A673 (cell line): ENCODE results near the gene CES5A. TPM values are rescaled to one million over a fixed set of nuclear protein-coding genes. Genes with fewer than 3 reads are reported as not detected.

Source experiments
- BruUV-seq: library from RNA; stranded (reverse); fragments of 400-500 nt; replicated peaks from 2 replicates; lab custom pipeline; 2021; lab: Mats Ljungman, UMichigan
- CTCF ChIA-PET: fragments of 300-600 bp; sonication (Branson Sonifier 250); formaldehyde crosslinking; loops from one replicate; lab custom pipeline; 2022; ENCODE audit warnings: antibody characterized with exemption; lab: Charles Lee
- POLR2A ChIA-PET: fragments of 300-600 bp; sonication (Branson Sonifier 250); formaldehyde crosslinking; loops from one replicate; lab custom pipeline; 2022; ENCODE audit warnings: antibody characterized with exemption; ENCODE audit not compliant: low non-redundant PET; lab: Charles Lee
- DNase-seq: peaks from one replicate; pipeline ENCODE4 v3.0.0-alpha.2; 2015; ENCODE audit warnings: low spot score
- H3K27ac ChIP-seq: fragments of 200-600 bp; sonication (generic); 2 replicates; pipeline ENCODE4 v1.5.1; 2016; ENCODE audit warnings: mixed run types, low read depth, mild to moderate bottlenecking, mixed read lengths, antibody characterized with exemption, low read length; ENCODE audit not compliant: poor library complexity, severe bottlenecking
- H3K27me3 ChIP-seq: fragments of 200-600 bp; sonication (generic); replicated peaks from 2 replicates; pipeline ENCODE4 v1.6.1; 2017; ENCODE audit warnings: mixed run types, low read depth, mild to moderate bottlenecking, mixed read lengths, antibody characterized with exemption, low read length; ENCODE audit not compliant: insufficient read depth, poor library complexity
- H3K36me3 ChIP-seq: fragments of 200-600 bp; sonication (generic); 2 replicates; pipeline ENCODE4 v1.6.1; 2016; ENCODE audit warnings: mixed run types, mild to moderate bottlenecking, mixed read lengths, antibody characterized with exemption, low read length; ENCODE audit not compliant: insufficient read depth, poor library complexity, severe bottlenecking
- H3K4me1 ChIP-seq: fragments of 200-600 bp; sonication (generic); 2 replicates; pipeline ENCODE4 v1.6.1; 2017; ENCODE audit warnings: mixed run types, mild to moderate bottlenecking, mixed read lengths, antibody characterized with exemption, low read length; ENCODE audit not compliant: insufficient read depth, poor library complexity, severe bottlenecking
- H3K4me3 ChIP-seq: fragments of 200-600 bp; sonication (generic); 2 replicates; pipeline ENCODE4 v1.5.1; 2016; ENCODE audit warnings: low read depth, mixed run types, mild to moderate bottlenecking, mixed read lengths, low read length; ENCODE audit not compliant: poor library complexity, severe bottlenecking
- H3K9me3 ChIP-seq: fragments of 200-600 bp; sonication (generic); 2 replicates; pipeline ENCODE4 v1.6.1; 2016; ENCODE audit warnings: mixed run types, low read depth, mild to moderate bottlenecking, mixed read lengths, antibody characterized with exemption, low read length; ENCODE audit not compliant: poor library complexity, severe bottlenecking
- EZH2 ChIP-seq: fragments of 200-600 bp; sonication (generic); IDR thresholded peaks from 2 replicates; pipeline ENCODE4 v1.6.1; 2017; ENCODE audit warnings: borderline replicate concordance, low read depth, mild to moderate bottlenecking, mixed read lengths, antibody characterized with exemption, low read length; ENCODE audit not compliant: poor library complexity, severe bottlenecking
- intact Hi-C: fragments of 100-400 bp; cut with micrococcal nuclease; formaldehyde crosslinking; loops from one replicate; pipeline ENCODE4 v1.10.0; 2022; ENCODE audit not compliant: unreplicated experiment
- total RNA-seq: library from RNA; stranded (reverse); gene quantifications from 2 replicates; pipeline ENCODE4 v1.2.3, GENCODE V29; 2021
- TF ChIP-seq, protein P1 (sequence below): fragments of 300-800, 200-600 bp; sonication (generic); conservative IDR thresholded peaks from 2 replicates; pipeline ENCODE4 v1.5.1; 2017; ENCODE audit warnings: low read depth, mild to moderate bottlenecking, antibody characterized with exemption, low read length, moderate library complexity, mixed read lengths

CES5A gene
- total RNA-seq, 1 experiment from 2014 or later, result not detected

DNA sequence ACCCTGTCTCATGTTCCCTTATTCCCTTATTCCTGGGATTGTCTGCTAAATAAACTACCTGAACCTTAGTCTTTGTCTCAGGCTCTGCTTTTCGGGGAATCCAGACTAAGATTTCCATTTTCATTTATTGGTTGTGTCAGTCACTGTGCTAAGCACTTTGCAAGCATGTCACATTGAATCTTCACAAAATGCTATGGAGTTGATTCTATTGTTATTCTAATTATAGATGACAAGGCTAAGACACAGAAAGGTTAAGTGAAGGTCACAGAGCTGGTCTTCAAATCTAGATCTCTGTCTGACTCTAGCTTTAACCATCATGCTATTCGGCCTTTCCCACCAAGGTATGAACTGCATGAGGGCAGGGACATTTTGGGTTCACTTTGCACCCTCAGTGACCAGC, 13.4 kb upstream of the CES5A start:
- TF ChIP-seq EZH2, result no peak
- TF ChIP-seq, protein P1, sequence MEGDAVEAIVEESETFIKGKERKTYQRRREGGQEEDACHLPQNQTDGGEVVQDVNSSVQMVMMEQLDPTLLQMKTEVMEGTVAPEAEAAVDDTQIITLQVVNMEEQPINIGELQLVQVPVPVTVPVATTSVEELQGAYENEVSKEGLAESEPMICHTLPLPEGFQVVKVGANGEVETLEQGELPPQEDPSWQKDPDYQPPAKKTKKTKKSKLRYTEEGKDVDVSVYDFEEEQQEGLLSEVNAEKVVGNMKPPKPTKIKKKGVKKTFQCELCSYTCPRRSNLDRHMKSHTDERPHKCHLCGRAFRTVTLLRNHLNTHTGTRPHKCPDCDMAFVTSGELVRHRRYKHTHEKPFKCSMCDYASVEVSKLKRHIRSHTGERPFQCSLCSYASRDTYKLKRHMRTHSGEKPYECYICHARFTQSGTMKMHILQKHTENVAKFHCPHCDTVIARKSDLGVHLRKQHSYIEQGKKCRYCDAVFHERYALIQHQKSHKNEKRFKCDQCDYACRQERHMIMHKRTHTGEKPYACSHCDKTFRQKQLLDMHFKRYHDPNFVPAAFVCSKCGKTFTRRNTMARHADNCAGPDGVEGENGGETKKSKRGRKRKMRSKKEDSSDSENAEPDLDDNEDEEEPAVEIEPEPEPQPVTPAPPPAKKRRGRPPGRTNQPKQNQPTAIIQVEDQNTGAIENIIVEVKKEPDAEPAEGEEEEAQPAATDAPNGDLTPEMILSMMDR, result no peak
- POLR2A ChIA-PET, result no interaction called here
- Histone ChIP-seq H3K36me3 (no peaks in the 10 kb centered on the region), H3K9me3 (no peaks in the 10 kb centered on the region), H3K27me3 (no peaks in the 10 kb centered on the region), H3K27ac (no peak overlapping the region), H3K4me3 (no peak overlapping the region), H3K4me1 (no peaks in the 10 kb centered on the region)
- intact Hi-C loops, result no loop called here
- CTCF ChIA-PET, result no interaction called here
- DNase-seq, result no peak
- BruUV-seq, result no TSS peak

DNA sequence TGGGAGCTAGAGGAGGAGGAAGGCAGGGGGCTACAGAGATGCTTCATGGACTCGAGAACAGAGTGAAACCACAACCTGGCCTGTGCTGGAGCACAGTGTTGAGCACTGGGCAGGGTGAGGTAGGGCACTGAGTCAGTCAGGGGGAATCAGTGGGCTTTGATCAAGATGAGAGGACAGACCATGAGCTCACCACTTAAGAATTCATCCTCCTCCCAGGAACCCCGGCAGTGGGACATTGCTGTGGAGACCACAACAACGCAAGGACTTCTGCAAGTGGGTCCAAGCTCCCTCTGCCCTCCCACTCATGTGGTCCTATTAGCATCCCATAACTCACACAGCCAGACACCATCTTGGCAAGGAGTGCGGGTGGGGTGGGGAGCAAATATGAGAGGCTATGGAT, 1.7 kb upstream of the CES5A start:
- TF ChIP-seq EZH2, result no peak
- TF ChIP-seq, protein P1, result no peak
- ChIA-PET POLR2A (no interaction called here), CTCF (no interaction called here)
- no peaks in the 10 kb centered on the region for H3K9me3 ChIP-seq
- no peaks in the 10 kb centered on the region for H3K4me1 ChIP-seq
- intact Hi-C loops, result no loop called here
- no peak overlapping the region for H3K27ac ChIP-seq
- H3K4me3 ChIP-seq, result no peak overlapping the region
- H3K27me3 ChIP-seq, result no peaks in the 10 kb centered on the region
- H3K36me3 ChIP-seq, result no peaks in the 10 kb centered on the region
- BruUV-seq, result no TSS peak
- no peak for DNase-seq

DNA sequence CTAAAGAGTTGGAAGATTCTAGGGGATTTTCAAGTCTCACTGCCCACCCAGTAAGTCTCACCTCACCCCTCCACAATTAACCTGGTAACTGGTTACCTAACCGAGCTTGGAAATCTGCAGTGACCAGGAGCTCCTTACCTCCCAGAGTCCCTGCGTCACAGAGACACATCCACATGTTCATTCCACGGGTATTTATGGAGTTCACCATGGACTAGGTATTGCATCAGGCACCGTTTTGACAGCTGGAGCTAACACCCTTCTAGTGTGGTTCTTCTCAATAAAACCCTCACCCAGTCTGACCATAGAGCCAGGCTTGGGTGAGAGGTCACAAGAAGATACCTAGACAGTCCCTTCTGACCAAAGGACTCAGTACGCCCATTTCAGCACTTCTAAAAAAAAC, 2.1 kb downstream of the CES5A start:
- intact Hi-C loops, result no loop called here
- ChIA-PET POLR2A (no interaction called here), CTCF (no interaction called here)
- no peaks in the 10 kb centered on the region for H3K27me3 ChIP-seq
- no peaks in the 10 kb centered on the region for H3K4me1 ChIP-seq
- H3K27ac ChIP-seq, result no peak overlapping the region
- no peak overlapping the region for H3K4me3 ChIP-seq
- no peak for TF ChIP-seq EZH2
- TF ChIP-seq, protein P1, result no peak
- H3K36me3 ChIP-seq, result no peaks in the 10 kb centered on the region
- no peaks in the 10 kb centered on the region for H3K9me3 ChIP-seq
- BruUV-seq, result no TSS peak
- no peak for DNase-seq
